ENCODE results near the gene ANKMY1.

Gene ANKMY1

DNA sequence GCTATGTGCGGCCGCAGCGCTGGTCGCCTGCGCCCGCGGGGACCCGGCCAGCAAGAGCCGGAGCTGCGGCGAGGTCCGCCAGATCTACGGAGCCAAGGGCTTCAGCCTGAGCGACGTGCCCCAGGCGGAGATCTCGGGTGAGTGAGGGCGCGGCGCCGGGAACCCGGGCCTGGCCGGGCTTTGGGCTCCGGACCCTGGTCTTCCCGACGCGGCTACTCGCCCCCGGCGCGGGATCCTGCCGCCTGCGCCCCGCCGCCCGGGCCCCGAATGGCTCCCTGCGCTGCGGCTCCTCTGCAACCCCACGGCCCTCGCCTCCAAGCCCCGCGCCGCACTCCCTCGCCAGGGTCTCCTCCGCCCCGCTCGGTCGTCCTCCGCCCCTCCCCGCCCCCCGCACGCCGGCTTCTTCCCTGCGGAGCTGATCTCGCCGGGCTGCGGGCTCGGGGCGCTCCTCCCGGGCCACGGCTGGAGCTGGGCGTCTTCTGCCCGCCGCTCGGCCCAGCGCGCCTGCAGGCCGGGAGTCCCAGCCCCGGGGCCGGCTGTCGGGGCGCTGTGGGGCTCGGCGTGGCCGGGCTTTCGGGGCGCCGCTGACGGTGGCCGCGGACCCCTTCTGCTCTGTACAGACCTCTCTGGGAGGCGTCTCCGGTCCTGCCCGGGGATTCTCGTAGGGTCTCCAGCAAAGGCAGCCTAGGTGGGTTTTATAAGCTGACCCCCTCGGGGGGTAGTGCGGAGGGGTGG is 121.7 kb downstream of the ANKMY1 start:
- TF ChIP-seq, protein P1, sequence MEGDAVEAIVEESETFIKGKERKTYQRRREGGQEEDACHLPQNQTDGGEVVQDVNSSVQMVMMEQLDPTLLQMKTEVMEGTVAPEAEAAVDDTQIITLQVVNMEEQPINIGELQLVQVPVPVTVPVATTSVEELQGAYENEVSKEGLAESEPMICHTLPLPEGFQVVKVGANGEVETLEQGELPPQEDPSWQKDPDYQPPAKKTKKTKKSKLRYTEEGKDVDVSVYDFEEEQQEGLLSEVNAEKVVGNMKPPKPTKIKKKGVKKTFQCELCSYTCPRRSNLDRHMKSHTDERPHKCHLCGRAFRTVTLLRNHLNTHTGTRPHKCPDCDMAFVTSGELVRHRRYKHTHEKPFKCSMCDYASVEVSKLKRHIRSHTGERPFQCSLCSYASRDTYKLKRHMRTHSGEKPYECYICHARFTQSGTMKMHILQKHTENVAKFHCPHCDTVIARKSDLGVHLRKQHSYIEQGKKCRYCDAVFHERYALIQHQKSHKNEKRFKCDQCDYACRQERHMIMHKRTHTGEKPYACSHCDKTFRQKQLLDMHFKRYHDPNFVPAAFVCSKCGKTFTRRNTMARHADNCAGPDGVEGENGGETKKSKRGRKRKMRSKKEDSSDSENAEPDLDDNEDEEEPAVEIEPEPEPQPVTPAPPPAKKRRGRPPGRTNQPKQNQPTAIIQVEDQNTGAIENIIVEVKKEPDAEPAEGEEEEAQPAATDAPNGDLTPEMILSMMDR (IDR thresholded peaks at IDR 0.05; ENCODE audit: low read length, missing control alignments) = no peak
- peak overlapping the region; percentile 63 for H3K4me3 ChIP-seq (replicated peaks; ENCODE audit: low read depth, low read length)
- DNase-seq (ENCODE audit: low read depth) = peak; percentile 8

DNA sequence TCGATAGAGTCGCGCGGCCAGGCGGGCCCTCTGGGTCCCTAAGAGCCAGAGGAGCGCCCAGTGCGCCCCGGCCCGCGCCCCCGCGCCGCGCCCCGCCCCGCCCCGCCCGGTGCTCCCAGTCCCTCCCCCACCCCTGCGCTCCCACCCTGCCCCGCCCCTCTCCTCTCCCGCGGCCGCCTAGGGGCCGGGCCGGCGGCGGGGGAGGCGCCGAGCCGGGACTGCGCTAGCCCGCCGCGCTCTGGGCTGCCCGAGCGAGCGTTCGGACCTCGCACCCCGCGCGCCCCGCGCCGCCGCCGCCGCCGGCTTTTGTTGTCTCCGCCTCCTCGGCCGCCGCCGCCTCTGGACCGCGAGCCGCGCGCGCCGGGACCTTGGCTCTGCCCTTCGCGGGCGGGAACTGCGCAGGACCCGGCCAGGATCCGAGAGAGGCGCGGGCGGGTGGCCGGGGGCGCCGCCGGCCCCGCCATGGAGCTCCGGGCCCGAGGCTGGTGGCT is 122.3 kb downstream of the ANKMY1 start, which contains the start of gene GPC1:
Gene GPC1 (plus strand): TSS at position 207 of the 491 bp plus-strand sequence. CDS start 256 bp downstream, at position 463.
- H3K4me3 ChIP-seq (replicated peaks; ENCODE audit: low read depth, low read length) = peak within 1 kb of the TSS; percentile 63
- DNase-seq (ENCODE audit: low read depth) = peak; percentile 78
- TF ChIP-seq, protein P1 (IDR thresholded peaks at IDR 0.05; ENCODE audit: low read length, missing control alignments) = no peak

DNA sequence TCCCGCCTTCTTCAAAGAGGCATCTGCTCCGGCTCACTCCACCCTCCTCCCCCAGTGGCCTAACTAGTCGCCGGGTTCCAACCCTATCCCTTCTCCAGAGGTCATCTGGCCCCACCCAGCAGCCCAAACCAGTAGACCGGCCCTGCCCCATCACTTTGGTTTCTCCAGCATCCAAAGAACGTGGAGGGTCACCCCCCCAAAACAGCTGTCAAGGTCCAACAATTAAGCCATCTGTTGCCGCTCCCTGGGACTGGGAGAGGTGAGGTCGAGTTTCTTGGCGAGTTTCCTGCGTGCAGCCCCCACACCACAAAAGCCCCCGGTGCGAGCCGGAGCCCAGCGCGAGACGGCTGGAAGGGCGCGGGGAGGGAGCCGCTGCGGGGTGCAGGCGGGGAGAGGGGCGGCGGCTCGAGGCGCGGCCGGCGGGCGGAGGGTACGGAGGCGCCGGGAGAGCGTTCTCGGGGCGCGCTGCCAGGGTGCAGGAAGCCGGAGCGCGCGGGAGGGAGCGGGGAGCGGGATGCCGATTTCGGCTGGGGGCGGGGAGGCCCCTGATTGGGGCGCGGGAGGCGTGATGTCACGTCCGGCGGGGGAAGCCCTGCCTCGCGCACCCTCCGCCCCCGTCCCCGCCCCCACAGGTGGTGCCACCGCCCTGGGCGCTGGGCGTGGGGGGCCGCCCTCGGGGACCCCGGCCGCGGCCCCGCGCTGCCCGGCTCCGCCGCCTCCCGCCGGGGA is 122.9 kb downstream of the ANKMY1 start:
- peak; percentile 90 for DNase-seq (ENCODE audit: low read depth)
- peak overlapping the region; percentile 61 for H3K4me3 ChIP-seq (replicated peaks; ENCODE audit: low read depth, low read length)
- TF ChIP-seq, protein P1 (IDR thresholded peaks at IDR 0.05; ENCODE audit: low read length, missing control alignments) = no peak

DNA sequence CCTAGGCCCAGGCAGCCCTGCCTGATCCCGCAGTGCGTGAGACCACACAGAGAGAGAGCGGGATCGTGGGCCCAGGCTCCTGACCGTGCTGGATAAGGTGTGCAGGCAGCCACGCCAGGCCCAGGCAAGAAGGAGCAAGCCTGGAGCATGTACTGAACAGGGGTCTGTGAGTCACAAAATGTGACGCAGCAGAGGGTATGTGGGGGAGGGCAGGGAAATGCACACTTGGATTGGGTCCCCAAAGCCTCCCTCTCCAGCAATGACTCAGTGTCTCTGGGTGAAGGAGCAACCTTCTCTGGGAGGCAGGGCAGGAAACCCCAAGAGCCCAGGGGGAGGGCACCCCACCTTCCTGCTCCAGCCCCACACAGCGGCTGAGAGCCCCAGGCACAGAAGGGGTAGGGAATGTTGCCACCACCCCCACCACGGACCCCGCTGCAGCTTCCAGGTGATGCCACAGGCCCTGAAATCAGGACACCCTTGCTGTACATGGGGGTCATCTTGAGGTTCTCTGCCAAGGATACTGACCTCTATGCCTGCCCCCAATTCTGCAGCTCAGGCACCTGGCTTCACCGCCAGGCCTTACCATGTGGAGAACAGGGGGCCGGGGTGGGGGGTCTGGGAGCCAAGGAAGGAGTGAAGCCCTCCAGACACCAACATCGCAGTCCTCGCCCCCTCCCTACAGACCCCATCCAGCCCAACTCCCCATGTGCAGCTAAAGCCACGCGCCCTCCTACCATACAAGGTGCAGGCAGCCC is 123.6 kb downstream of the ANKMY1 start:
- peak overlapping the region; percentile 61 for H3K4me3 ChIP-seq (replicated peaks; ENCODE audit: low read depth, low read length)
- peak; percentile 93 for DNase-seq (ENCODE audit: low read depth)

DNA sequence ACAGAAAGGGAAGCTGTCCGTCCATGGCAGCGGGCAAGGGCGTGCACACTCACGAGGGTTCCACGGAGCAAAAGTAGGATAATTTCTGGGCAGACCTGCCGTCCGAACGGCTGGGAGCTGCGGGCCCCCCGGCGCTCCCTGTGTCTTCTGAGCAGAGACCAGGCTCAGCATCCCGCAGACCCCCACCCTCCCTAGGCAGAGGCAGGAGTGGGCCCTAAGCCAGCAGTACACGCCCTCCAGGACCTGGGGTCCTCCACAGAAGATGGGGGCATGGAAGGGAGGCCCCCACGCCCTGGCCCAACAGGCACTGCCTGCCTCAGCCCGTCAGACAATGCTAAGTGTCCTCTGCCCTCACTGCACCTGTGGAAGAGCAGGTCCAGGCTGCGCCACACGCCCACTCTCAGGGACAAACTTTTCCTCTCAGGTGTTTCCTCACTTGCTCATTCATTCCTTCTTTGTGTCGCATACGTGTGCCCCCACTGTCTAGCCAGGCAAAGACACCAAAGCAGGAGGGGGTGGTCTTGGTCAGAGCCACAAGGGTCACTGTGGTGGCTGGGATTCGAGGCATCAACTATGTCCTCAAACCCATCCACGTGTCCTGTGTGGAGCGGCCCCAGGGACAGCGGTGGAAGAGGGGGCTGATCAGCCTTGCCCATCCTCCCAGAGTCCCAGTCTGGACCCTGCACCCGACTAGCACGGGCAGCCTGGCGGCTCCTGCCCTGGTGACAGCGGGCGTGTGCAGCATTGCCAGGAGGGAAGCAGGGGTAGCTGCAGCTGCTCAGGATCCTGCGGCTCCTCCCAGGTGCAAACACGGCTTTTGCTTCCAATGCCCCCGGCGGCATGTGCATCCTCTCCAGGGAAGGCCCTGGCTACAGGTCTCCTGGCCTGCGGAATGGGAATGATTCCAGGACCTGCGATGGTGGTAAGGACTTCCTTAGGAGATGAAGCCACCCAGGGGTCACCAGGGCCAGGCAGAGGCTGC is 124.7 kb downstream of the ANKMY1 start:
- no peak overlapping the region for H3K4me3 ChIP-seq (replicated peaks; ENCODE audit: low read depth, low read length)

More for the DNA sequence above, 123.6 kb downstream of the ANKMY1 start:
- TF ChIP-seq, protein P1 (IDR thresholded peaks at IDR 0.05; ENCODE audit: low read length, missing control alignments) = no peak

More for the DNA sequence above, 124.7 kb downstream of the ANKMY1 start:
- TF ChIP-seq, protein P1 (IDR thresholded peaks at IDR 0.05; ENCODE audit: low read length, missing control alignments) = no peak
- no peak for DNase-seq (ENCODE audit: low read depth)
